H1 (cell line): Measurements from ENCODE around the gene AIF1. TPM values are rescaled to one million over a fixed set of nuclear protein-coding genes. Genes with fewer than 3 reads are reported as not detected.

ENCODE experiments used
- CTBP2 ChIP-seq: IDR thresholded peaks from 2 replicates; pipeline ENCODE4 v1.7.0; 2011; ENCODE audit warnings: borderline replicate concordance, mild to moderate bottlenecking, moderate library complexity, mixed read lengths, low read length; ENCODE audit not compliant: insufficient read depth, insufficient read length
- CTCF ChIP-seq, 3 experiments: IDR thresholded peaks; 1 replicate in 2 of 3; 2 replicates in 1 of 3; pipeline versions ENCODE4 v1.5.1 to v1.6.1; 2011; ENCODE audit warnings: low read length in 3 of 3, mild to moderate bottlenecking in 3 of 3, inconsistent platforms in 2 of 3, low read depth in 1 of 3, moderate library complexity in 1 of 3; ENCODE audit not compliant: insufficient read depth in 1 of 3; ENCODE audit errors: control extremely low read depth in 1 of 3
- EZH2 ChIP-seq: fragments of 200-600 bp; sonication (generic); IDR thresholded peaks from 2 replicates; pipeline ENCODE4 v1.7.1; 2012; ENCODE audit warnings: low read depth, mild to moderate bottlenecking, moderate library complexity, low read length, inconsistent platforms; ENCODE audit not compliant: severe bottlenecking
- KDM4A ChIP-seq: IDR thresholded peaks from one replicate; pipeline ENCODE4 v1.7.1; 2012; ENCODE audit warnings: low read depth, mild to moderate bottlenecking, moderate library complexity, low read length, inconsistent platforms; ENCODE audit not compliant: severe bottlenecking
- RFX5 ChIP-seq: IDR thresholded peaks from 2 replicates; pipeline ENCODE4 v1.6.1; 2011; ENCODE audit warnings: low read depth, low read length, improper control_type of control experiment, borderline replicate concordance
- SAP30 ChIP-seq: fragments of 300-600 bp; sonication (generic); IDR thresholded peaks from 2 replicates; pipeline ENCODE4 v1.7.1; 2012; ENCODE audit warnings: low read length, moderate library complexity, mild to moderate bottlenecking, inconsistent platforms; ENCODE audit not compliant: insufficient read depth, insufficient replicate concordance
- TAF7 ChIP-seq: optimal IDR thresholded peaks from 2 replicates; pipeline ENCODE3; 2011; ENCODE audit warnings: low read depth, mild to moderate bottlenecking, inconsistent platforms, low read length, moderate library complexity, borderline replicate concordance
- TBP ChIP-seq: IDR thresholded peaks from 2 replicates; pipeline ENCODE4 v1.6.1; 2011; ENCODE audit warnings: low read depth, low read length, improper control_type of control experiment
- YY1 ChIP-seq: IDR thresholded peaks from 2 replicates; pipeline ENCODE4 v1.6.1; 2011; ENCODE audit warnings: low read depth, mild to moderate bottlenecking, low read length
- polyA plus RNA-seq, 7 experiments: library from polyadenylated mRNA; depleted of rRNA in 3 of 7; stranded (reverse) in 5 of 7; unstranded in 2 of 7; fragments of >200 nt in 5 of 7; fragments of 200-250 nt in 2 of 7; gene quantifications; 1 replicate in 5 of 7; 2 replicates in 1 of 7; 4 replicates in 1 of 7; pipeline versions ENCODE4 v1.2.1 to v1.2.3, GENCODE V29; 2011 to 2013; ENCODE audit warnings: missing spikeins in 2 of 7, mixed read lengths in 2 of 7
- total RNA-seq: library from RNA; stranded (reverse); fragmentation: NEBNext Ultra II Directional; extraction: Animal tissue kit (Norgen Biotek cat#: 25700); gene quantifications from 2 replicates; pipeline ENCODE4 v1.2.1, GENCODE V29; 2021

AIF1 gene
- total and polyA plus RNA-seq, 2 of the 8 experiments (the other 6 are each of a cell fraction or from before 2014, with no cell fraction given) = 6.3 to 9.8 TPM

- TF ChIP-seq CTCF (IDR thresholded peaks at IDR 0.05; ENCODE audit: control extremely low read depth in 1 of 3, insufficient read depth in 1 of 3, low read depth in 1 of 3, low read length in 3 of 3) (no peak), EZH2 (no peak), RFX5 (no peak), TBP (no peak), KDM4A (no peak), CTBP2 (no peak), TAF7 (no peak), SAP30 (no peak), YY1 (no peak)
Observed at GRCh38 chr6:31614075-31614619, 887 bp upstream of the AIF1 start (continued).
